Nasal cavity respiratory epithelium epithelial cell of viscerocranial mucosa (primary cell): Measurements from ENCODE around the gene PCDHGB6. TPM values are rescaled to one million over a fixed set of nuclear protein-coding genes. Genes with fewer than 3 reads are reported as not detected.

Experiments used
- total RNA-seq: library from RNA; depleted of rRNA; stranded (reverse); fragments of >200 nt; gene quantifications from 2 replicates; pipeline ENCODE4 v1.2.3, GENCODE V29; 2014

PCDHGB6 gene
- total RNA-seq = 0.68 and 4.0 TPM in 2 replicates

DNA sequence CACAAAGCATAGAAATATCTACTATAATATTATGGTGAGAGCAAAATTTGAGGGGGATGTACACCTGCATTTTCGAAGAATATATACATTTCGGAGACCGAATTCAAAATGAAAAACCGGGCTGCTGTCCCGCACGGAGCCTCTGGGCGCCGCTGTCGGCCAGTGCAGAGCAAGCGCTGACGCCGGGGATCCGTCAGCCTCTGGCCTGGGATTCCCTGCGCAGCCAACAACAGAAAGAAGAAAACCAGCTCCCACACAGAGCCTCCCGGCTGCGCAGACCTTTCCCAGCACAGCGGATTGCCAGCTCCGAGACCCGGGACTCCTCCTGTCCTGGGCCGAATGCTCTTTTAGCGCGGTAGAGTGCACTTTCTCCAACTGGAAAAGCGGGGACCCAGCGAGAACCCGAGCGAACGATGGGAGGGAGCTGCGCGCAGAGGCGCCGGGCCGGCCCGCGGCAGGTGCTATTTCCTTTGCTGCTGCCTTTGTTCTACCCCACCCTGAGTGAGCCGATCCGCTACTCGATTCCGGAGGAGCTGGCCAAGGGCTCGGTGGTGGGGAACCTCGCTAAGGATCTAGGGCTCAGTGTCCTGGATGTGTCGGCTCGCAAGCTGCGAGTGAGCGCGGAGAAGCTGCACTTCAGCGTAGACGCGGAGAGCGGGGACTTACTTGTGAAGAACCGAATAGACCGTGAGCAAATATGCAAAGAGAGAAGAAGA, at the start of gene PCDHGB6:
Gene PCDHGB6, plus strand, starts transcription at position 232 of the 716 bp plus-strand sequence. Its CDS starts 182 bp downstream, at position 414.

DNA sequence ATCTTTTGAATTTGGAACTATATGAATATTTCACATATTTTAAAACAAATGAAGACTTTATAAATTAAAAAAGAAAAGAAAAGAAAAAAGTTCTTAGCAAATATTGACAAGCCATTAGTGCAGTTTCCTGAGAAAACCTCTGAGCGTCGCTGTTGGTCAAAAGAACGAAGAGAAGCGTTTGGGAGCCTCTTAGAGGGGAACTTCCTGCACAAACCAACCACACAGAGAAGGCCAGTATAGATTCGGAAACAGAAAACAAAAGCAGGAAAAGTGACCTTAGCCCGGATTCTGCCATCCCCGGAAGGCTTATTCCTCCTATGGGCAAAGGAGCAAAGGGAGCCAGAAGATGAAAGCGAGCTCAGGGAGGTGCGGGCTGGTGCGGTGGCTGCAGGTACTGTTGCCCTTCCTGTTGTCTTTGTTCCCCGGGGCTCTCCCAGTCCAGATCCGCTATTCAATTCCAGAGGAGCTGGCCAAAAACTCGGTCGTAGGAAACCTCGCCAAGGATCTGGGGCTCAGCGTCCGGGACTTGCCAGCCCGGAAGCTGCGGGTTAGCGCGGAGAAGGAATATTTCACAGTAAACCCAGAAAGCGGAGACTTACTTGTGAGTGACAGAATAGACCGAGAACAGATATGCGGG, 47.9 kb upstream of the PCDHGB6 start, which contains the start of gene PCDHGB2:
Gene PCDHGB2, plus strand, starts transcription at position 205 of the 637 bp plus-strand sequence. Its CDS starts 142 bp downstream, at position 347.

DNA sequence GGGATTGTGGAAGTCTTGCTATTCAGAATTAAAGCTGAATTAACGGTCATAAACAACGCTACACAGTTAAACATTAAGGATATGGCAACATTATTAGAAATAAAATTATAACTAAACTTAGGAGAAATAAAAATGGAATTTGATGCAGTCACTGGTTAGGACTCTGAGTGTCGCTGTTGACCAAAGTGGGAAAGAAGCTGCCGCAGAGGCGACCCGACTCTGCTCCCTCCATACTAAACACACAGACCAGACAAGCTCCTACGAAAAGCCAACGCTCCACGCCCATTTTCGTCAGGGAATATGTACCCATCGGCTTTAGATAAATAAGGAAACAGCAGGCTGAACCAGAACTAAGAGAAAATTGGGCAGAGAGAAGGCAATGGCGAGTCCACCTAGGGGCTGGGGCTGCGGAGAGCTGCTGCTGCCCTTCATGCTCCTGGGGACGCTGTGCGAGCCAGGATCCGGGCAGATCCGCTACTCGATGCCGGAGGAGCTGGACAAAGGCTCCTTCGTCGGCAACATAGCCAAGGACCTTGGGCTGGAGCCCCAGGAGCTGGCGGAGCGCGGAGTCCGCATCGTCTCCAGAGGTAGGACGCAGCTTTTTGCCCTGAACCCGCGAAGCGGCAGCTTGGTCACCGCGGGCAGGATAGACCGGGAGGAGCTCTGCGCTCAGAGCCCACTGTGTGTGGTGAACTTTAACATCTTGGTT, 43.7 kb upstream of the PCDHGB6 start, which contains the start of gene PCDHGA5:
Gene PCDHGA5, plus strand, starts transcription at position 211 of the 709 bp plus-strand sequence. Its CDS starts 169 bp downstream, at position 380.

DNA sequence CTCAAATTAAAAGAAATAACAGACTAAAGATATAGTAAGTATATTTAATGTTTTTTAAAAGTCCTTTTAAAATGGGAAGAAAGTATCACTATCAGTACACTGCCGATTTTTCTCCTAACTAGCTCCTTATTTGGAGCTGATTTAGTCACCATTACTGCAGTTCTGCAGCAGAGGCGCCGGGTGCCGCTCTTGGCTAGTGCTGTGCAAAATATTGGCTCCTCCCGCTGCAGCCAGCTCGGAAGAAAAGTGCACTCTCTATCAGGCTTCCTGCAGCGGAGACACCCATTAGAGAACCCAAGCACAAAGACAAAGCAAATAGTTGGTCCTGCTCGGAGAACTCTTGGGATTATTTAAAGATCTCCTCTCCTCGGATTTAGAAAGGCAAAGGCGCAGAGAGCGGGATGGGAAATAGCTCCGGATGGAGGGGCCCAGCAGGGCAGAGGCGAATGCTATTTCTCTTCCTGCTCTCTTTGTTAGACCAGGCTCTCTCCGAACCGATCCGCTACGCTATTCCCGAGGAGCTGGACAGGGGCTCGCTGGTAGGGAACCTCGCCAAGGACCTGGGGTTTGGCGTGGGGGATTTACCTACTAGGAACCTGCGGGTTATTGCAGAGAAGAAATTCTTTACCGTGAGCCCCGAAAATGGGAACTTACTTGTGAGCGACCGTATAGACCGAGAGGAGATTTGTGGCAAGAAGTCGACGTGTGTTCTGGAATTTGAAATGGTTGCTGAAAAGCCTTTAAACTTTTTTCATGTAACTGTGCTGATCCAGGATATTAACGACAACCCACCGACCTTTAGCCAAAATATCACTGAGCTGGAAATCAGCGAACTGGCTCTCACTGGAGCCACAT, 37.6 kb upstream of the PCDHGB6 start, which contains the start of gene PCDHGB3:
Gene PCDHGB3, plus strand, starts transcription at position 249 of the 855 bp plus-strand sequence. Its CDS starts 153 bp downstream, at position 402.

GRCh38 chr5:141373673-141374317, 34.0 kb upstream of the PCDHGB6 start, which contains the start of gene PCDHGA6:
Gene PCDHGA6 (plus strand): TSS chr5:141373891. CDS start chr5:141374084, 193 bp downstream.

GRCh38 chr5:141382469-141383294, 25.1 kb upstream of the PCDHGB6 start, which contains the start of gene PCDHGA7:
Gene PCDHGA7 (plus strand): TSS chr5:141382742. CDS start chr5:141382900, 158 bp downstream.

DNA sequence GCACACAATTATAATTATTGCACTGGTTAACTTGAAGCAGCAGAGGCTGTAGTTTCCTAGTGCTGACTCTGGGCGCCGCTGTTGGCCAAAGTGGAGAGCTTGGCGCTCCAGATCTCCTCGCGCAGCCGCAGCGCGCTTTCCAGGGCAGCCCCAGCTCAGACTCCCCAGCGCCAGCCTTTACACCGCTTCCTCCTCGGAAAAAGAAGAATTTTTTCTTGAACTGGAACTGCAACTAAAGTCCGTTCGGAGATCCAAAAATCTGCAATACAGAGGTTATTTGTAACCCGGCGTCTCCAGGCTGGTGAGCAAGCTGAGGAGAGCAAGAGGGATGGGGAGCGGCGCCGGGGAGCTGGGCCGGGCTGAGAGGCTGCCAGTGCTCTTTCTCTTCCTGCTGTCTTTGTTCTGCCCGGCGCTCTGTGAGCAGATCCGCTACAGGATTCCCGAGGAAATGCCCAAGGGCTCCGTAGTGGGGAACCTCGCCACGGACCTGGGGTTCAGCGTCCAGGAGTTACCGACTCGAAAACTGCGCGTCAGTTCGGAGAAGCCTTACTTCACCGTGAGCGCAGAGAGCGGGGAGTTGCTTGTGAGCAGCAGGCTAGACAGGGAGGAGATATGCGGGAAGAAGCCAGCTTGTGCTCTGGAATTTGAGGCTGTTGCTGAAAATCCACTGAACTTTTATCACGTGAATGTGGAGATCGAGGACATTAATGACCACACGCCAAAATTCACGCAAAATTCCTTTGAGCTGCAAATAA, 20.1 kb upstream of the PCDHGB6 start, which contains the start of gene PCDHGB4:
Gene PCDHGB4, plus strand, starts transcription at position 142 of the 755 bp plus-strand sequence. Its CDS starts 187 bp downstream, at position 329.

DNA sequence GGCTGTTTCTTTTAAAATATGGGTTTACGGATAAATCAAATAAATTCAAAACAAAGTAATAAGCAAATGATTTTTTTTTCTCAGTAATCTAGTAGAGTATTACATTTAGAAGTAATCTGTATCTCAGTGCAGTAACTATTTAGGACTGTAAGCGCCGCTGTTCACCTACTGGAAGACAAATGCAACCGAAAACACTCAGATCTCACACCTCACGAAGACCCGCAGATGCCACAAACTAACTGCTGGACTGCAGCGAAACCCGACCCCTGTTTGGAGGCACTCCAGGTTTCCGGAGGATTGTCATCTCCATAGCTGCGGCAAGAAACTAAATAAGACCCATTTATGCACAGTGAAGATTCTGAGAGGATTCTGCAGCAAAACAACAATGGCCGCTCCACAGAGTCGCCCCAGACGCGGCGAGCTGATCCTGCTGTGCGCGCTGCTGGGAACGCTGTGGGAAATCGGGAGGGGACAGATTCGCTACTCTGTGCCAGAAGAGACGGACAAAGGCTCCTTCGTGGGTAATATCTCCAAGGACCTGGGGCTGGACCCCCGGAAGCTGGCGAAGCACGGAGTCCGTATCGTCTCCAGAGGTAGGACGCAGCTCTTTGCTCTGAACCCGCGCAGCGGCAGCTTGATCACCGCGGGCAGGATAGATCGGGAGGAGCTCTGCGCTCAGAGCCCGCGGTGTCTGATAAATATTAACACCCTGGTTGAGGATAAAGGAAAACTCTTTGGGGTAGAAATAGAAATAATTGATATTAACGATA, 15.2 kb upstream of the PCDHGB6 start, which contains the start of gene PCDHGA8:
Gene PCDHGA8, plus strand, starts transcription at position 205 of the 770 bp plus-strand sequence. Its CDS starts 181 bp downstream, at position 386.

DNA sequence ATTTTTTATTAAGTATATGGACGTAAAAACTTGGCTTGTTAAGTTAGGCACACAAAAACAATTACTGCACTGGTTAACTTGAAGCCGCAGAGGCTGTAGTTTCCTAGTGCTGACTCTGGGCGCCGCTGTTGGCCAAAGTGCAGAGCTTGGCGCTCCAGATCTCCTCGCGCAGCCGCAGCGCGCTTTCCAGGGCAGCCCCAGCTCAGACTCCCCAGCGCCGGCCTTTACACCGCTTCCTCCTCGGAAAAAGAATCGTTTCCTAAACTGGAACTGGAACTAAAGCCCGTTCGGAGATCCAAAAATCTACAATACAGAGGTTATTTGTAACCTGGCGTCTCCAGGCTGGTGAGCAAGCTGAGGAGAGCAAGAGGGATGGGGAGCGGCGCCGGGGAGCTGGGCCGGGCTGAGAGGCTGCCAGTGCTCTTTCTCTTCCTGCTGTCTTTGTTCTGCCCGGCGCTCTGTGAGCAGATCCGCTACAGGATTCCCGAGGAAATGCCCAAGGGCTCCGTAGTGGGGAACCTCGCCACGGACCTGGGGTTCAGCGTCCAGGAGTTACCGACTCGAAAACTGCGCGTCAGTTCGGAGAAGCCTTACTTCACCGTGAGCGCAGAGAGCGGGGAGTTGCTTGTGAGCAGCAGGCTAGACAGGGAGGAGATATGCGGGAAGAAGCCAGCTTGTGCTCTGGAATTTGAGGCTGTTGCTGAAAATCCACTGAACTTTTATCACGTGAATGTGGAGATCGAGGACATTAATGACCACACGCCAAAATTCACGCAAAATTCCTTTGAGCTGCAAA, 9.9 kb upstream of the PCDHGB6 start, which contains the start of gene PCDHGB5:
Gene PCDHGB5, plus strand, starts transcription at position 192 of the 796 bp plus-strand sequence. Its CDS starts 181 bp downstream, at position 373.

DNA sequence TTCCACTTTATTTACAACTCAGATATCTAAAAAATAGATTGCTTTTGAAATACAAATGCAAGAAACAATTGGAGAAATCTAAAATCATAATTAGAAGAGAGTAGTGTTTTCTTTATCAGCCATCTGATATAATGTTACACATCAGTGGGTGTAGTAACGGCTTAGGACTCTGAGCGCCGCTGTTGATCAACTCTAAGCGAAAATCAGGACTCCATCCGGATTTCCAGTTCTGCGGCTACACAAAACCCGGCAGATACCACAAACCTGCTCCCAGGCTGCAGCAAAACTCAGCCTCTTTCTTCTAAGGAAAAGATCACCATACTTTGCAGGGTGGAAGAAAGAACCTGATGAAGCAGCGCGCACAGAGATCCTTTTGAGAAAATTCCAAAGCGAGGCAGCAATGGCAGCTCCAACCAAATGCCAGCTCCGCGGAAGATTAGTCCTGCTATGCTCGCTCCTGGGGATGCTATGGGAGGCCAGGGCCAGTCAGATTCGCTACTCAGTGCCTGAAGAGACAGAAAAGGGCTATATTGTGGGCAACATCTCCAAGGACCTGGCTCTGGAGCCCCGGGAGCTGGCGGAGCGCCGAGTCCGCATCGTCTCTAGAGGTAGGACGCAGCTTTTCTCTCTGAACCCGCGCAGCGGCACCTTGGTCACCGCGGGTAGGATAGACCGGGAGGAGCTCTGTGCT, 5.1 kb upstream of the PCDHGB6 start, which contains the start of gene PCDHGA9:
Gene PCDHGA9, plus strand, starts transcription at position 226 of the 691 bp plus-strand sequence. Its CDS starts 175 bp downstream, at position 401.

DNA sequence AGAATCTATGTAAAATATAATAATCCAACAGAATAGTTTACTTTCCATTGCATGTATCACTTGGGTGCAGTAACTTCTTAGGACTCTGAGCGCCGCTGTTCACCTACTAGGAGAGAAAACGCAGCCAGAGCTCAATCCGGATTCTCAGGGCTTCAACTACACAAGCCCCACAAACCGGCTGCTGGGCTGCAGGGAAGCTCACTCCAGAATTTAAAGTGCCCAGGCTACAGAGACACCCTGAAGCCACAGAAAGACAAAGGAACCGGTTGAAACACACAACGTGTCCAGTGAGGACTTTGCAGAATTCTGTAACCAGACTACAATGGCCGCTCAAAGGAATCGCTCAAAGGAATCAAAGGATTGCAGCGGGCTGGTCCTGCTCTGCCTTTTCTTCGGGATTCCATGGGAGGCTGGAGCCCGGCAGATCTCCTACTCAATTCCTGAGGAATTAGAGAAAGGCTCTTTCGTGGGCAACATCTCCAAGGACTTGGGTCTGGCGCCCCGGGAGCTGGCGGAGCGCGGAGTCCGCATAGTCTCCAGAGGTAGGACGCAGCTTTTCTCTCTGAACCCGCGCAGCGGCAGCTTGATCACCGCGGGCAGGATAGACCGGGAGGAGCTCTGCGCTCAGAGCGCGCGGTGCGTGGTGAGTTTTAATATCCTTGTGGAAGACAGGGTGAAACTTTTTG, 5.2 kb downstream of the PCDHGB6 start, which contains the start of gene PCDHGA10:
Gene PCDHGA10, plus strand, starts transcription at position 134 of the 686 bp plus-strand sequence. Its CDS starts 189 bp downstream, at position 323.

DNA sequence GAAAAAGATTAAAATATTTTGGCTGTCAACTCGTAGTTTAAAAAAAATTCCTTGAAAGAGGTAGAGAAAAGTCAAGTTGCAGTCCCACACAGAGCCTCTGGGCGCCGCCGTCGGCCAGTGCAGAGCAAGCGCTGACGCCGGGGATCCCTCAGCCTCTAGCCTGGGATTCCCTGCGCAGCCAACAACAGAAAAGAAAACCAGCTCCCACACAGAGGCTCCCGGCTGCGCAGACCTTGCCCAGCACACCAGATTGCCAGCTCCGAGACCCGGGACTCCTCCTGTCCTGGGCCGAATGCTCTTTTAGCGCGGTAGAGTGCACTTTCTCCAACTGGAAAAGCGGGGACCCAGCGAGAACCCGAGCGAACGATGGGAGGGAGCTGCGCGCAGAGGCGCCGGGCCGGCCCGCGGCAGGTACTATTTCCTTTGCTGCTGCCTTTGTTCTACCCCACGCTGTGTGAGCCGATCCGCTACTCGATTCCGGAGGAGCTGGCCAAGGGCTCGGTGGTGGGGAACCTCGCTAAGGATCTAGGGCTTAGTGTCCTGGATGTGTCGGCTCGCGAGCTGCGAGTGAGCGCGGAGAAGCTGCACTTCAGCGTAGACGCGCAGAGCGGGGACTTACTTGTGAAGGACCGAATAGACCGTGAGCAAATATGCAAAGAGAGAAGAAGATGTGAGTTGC, 9.8 kb downstream of the PCDHGB6 start, which contains the start of gene PCDHGB7:
Gene PCDHGB7, plus strand, starts transcription at position 184 of the 679 bp plus-strand sequence. Its CDS starts 183 bp downstream, at position 367.

DNA sequence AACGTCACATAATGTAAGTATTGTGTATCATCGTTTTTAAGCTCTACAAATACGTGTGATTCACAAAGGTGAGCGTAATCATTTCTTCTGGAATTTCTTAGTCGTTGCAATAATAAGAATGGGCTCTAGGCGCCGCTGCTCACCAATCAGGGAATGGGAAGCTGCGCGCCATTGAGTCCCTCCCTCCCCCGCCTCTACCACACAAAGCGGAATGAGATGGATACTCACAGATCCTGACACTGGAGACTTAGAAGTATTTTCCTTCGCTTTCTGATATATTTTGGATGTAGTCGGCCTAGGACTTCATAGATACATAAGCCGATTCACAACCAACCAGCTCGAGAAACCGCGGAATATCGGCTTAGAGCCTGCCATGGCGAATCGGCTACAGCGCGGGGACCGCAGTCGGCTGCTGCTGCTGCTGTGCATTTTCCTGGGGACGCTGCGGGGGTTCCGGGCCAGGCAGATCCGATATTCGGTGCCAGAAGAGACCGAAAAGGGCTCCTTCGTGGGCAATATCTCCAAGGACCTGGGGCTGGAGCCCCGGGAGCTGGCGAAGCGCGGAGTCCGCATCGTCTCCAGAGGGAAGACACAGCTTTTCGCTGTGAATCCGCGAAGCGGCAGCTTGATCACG, 13.2 kb downstream of the PCDHGB6 start, which contains the start of gene PCDHGA11:
Gene PCDHGA11, plus strand, starts transcription at position 197 of the 634 bp plus-strand sequence. Its CDS starts 177 bp downstream, at position 374.

DNA sequence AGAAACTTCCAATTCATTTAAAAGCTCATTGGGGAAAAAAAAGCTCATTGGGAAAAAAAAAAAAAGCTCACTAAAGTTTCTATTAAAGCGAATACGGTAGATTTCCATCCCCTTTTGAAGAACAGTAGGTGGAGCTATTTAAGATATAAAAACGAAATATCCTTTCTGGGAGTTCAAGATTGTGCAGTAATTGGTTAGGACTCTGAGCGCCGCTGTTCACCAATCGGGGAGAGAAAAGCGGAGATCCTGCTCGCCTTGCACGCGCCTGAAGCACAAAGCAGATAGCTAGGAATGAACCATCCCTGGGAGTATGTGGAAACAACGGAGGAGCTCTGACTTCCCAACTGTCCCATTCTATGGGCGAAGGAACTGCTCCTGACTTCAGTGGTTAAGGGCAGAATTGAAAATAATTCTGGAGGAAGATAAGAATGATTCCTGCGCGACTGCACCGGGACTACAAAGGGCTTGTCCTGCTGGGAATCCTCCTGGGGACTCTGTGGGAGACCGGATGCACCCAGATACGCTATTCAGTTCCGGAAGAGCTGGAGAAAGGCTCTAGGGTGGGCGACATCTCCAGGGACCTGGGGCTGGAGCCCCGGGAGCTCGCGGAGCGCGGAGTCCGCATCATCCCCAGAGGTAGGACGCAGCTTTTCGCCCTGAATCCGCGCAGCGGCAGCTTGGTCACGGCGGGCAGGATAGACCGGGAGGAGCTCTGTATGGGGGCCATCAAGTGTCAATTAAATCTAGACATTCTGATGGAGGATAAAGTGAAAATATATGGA, 22.7 kb downstream of the PCDHGB6 start, which contains the start of gene PCDHGA12:
Gene PCDHGA12, plus strand, starts transcription at position 176 of the 782 bp plus-strand sequence. Its CDS starts 253 bp downstream, at position 429.

